Muscle of arm (tissue), 12 donors: ENCODE results near the gene NTM. TPM values are rescaled to one million over a fixed set of nuclear protein-coding genes. Genes with fewer than 3 reads are reported as not detected.

Experiments used
- DNase-seq: peaks from one replicate; pipeline ENCODE4 v3.0.0-alpha.2; 2013
- polyA plus RNA-seq, 12 donors: library from polyadenylated mRNA; unstranded; fragments of 120-200 nt; gene quantifications; one replicate each; pipeline ENCODE4 v1.2.1, GENCODE V29; 2013; ENCODE audit not compliant: insufficient read length in 12 of 12

NTM gene
- polyA plus RNA-seq, 12 donors, result 9.6 to 40.9 (median 22.3) TPM; not detected in 1

DNA sequence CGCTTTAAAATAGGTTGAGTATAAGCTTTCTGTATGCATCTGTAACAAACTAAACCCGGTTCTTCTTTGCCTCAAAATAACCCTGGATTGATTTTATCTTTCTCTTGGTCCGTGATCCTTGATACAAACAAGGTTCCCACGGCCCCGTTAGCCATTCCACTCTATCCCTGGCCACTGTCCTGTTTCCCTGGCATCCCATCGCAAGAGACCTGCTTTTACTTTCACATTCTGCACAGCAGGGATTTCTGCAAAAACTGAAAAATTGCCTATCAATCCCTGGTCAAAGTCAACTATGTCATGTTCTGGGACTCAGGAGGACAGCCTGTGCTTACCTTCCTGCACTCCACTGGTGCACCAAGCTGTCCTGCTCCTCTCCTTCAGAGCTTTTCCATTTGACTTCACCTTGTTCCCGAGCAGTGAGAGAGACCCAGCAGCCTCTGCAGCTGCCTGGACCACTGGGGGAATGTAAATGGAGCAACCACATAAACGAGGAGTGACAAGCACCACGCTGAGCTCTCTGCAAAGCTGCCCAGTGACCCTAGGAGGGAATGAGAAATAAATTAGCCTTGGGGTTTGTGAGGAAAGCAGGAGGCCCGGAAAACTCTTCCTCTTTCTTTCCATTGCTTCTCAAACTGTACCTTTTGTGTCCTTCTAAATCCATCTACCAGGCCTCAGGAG is 175.9 kb downstream of the NTM start:
- no peak for DNase-seq

DNA sequence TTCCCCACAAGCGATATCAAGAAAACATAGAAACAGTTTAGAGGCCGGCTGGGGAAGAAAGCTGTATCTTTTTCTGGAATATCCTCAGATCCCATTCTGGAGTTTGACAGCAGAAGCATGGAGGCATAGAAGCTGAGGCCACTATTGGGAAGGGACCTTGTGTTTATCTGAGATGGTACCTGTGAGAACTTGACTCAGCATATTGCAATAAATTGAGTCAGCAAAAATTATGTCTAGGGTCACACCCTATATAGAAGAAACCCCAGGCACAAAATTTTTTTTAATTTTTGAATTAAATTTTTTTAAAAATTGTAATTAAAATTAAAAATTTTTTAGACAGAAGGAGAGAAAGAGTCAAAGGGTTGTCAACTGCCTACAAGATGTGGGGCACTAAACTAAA is 178.7 kb downstream of the NTM start:
- no peak for DNase-seq

DNA sequence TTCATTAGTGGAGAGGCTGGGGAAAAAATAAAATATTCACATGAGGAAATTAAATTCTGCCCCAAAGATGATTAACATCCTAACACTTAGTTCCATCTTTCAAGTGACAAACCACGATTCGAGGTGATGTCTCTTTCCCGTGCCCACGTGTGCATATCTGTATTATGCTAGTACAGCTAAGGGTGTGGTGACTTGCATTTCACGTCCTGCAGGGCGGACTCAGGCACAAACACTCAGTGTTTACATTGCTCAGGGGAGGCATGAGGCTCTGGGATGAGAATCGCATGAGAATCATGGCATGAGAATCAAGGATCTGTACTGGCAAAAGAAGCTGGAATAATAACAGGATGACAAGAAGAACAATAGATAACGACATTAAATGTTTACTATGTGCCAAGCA is 179.4 kb downstream of the NTM start:
- no peak for DNase-seq

DNA sequence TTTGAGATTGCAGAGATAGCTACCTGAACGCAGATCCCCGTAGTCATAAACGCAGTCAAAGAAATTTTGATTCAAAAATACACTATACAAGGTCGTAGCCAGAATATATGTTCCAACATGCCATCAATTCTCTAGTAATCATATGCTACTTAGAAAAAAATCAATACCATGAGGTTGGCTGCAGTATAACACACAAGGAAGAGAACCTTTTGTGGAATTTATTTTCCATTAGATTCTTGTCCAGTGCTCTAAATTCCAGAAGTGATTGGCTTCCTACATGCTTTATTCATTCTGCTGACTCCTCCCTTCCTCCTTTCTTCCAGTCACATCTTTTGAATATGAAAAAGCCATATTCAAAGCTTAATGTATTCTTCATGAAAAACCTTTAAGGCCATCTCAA is 189.9 kb downstream of the NTM start:
- DNase-seq, result no peak

DNA sequence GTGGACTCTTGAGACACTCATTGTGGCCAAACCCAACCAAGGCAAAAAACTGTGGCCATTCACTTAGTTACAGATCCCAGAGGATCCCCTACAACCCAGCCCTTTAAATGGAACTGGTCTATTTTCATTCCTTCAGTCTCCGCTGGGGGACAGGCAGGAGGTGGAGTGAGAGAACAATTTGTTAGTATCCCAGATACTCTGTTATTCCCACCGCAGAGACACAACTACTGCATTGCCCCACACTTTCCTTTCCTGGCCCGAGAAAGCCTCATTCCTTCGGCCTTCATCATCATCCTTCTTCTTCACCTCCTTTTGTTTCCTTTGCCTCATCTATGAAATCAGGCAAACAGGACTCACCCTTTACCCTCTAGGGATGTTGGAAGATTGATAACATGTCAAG is 191.1 kb downstream of the NTM start:
- no peak for DNase-seq

DNA sequence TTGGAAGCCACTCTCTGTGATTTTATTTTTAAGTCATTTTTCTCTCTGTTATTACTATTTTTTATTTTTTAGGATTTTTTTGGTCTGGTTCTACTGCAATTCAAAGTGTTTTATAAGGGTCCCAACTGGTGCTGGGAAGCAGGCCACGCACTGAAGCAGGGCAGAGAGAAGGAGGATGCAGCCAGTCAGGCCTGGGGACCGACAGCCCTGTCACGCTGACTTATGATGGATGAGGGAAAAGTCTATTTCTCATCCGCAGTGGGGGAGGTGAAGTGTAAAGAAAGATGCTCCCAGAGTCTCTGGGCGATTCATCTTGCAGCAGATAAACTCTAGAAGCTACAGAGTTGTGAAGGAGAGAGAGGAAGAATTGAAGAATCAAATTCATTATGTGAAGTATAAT is 191.6 kb downstream of the NTM start:
- no peak for DNase-seq

DNA sequence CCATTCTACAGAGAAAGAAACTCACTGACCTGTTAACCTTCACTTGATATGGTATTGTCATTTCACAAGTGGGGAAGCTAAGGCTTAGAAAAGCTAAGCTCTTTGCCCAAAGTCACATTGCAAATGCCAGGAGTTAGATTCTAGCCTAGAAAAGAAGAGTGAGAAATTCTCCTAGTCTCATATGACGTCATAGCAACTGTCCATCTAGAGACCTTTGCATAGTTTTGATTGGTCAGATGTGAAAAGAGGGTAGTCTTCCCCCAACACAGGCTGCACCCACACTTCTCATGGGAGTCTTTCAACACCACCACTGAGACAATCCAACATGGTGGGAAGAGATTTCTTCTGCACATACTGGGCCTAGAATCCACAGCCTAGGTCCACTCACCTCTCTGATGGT is 197.9 kb downstream of the NTM start:
- no peak for DNase-seq

DNA sequence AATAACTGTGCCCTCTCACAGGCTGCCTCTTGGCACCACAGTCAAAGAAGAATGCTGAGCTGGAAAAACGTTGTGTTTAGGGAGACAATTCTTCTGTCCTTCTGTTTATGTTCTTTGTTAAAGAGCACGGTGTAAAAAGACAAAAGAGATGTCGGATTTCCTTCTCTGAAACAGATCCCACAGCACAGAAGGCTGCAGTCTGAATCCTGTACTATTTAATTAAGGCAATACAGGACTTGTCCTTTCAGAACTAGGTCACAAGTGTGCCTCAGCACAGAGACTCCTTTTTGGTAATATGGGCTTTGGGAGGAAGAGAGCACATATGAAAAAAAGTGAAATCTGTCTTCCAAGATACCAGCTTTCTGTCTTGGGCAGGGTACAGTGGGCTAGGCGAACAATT is 201.2 kb downstream of the NTM start:
- DNase-seq, result no peak

DNA sequence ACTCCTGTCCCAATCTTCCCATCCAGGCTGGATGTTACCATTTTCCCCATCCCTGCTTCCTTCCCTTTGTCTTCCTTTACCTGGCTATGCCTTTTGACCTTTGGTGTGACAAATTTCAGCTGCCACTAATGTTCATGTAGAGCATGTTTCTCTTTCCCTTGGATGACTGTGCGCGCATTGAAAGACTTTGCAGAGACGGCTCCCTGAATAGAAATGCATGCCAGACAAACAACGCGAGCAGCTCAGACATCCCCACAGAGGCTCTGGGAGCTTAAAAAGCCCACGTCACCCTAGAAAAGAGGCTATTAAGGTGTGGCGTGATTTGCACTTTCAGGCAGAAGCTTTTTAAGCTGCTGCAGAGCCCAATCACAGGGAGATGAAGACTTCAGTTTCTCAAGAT is 202.0 kb downstream of the NTM start:
- DNase-seq, result no peak

DNA sequence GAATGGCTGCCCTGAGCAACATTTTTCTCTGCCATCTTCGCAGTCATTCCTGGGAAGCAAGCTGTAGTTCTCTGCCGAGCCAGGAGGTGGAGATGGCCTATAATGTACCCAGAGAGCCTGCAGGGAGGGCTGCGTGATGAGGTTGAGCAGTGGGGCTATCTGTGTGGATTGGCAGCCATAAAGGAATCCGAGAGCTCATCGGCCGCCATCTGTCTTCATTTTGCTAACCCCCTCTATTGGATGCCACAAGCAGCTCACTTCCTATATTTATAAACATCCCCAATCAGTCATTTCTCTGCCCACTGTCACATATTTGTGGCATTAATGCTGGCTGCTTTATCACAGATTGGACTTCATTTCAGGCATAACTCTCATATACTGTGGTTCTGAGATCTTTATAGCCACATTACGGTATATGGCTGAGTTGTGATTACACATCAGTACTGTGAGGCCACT is 209.5 kb downstream of the NTM start:
- DNase-seq, result no peak

DNA sequence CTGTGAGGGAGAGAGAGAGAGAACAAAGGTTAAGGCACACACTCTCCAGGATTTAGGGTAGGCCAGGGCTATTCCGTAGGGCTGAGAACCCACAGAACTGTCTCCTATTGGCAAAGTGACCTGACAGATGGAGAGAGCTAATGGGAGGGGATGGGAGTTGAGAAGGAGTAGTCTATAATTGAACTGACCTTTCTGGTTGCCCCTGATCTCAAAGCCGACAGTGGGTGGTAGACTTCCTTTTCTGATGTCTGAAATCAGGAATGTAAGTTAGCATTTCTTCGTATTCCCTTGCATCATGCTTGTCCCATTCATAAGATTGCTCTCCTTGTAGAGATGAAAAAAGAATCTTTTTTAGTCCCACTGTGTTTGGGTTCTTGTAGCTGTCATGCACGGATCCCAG is 210.1 kb downstream of the NTM start:
- DNase-seq, result no peak

DNA sequence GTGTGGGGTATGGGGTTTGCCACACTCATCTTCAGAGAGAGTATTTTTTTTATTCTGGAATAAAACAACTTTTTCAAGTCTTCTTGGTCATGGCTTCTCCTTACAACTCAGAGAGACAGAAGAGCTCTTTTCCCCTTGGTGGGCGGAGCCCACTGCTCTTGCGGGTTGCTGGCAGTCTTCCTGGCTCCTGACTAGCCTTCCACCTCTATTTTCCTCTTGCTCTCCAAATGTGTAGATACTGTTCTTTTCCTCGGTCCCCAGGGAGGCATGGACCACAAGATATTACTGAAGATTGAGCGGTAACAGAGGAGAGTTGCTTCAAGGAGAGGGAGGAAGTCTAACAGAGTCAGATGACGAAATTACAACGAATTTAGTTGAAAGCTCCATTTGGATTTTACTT is 210.6 kb downstream of the NTM start:
- no peak for DNase-seq

DNA sequence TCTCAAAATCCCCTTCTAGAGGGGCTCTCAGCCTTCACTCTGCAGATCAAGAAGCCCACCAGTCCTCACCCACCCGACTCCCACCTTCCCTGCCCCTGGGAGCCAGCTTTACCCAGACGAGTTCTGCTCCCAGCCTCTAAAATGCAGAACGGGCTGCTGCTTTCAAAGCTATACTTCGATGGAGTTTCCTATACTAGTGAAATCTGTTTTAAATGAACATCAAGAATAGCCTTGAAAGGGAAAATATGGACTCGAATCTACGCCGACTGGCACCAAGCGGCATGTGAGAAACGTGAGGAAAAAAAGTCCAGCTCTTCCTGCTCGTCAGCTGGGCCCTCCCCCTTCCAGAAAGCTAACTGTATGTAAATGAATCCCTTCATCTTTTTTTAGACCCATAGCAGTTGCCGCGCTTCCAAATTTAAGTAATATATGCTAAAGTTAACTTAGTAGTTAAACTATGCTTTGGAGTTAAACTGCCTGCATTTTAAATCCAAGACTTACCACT is 211.7 kb downstream of the NTM start:
- DNase-seq, result no peak

DNA sequence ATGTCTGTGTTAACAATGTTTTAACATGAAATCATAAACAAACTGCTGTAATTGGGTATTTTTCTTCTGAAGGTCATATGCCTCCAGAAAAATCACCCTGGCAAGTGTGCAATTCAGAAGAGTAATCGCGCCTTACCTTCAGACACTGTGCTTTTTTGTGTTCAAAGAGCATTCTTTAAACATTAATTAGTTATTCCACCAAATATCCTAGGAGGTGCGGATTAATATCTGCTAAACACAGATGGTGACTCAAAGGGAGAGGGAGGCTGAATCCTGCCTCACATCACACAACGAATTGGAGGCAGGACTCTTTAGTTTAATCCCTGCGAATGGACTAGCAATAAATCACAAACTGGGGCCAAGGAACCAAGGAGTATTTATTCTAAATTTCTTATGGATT is 213.0 kb downstream of the NTM start:
- no peak for DNase-seq

DNA sequence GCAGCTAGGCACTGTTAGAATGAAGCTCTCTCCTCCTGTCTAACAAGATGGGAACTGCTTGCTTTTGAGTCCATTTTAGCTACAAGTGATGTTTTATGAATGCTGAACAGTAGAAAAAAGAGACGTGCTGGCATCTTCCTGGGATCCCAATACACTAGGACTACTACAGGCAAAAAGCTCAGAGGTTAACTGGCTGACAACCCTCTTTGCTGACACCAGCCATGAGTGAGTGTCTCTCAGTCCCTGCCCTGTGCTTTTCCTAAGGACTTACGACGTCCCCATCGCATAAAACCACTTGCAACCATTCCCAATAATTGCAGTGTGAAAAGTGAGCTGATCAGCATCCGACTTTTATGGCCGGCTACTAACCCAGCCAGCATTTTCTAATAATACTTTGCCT is 213.5 kb downstream of the NTM start:
- no peak for DNase-seq

DNA sequence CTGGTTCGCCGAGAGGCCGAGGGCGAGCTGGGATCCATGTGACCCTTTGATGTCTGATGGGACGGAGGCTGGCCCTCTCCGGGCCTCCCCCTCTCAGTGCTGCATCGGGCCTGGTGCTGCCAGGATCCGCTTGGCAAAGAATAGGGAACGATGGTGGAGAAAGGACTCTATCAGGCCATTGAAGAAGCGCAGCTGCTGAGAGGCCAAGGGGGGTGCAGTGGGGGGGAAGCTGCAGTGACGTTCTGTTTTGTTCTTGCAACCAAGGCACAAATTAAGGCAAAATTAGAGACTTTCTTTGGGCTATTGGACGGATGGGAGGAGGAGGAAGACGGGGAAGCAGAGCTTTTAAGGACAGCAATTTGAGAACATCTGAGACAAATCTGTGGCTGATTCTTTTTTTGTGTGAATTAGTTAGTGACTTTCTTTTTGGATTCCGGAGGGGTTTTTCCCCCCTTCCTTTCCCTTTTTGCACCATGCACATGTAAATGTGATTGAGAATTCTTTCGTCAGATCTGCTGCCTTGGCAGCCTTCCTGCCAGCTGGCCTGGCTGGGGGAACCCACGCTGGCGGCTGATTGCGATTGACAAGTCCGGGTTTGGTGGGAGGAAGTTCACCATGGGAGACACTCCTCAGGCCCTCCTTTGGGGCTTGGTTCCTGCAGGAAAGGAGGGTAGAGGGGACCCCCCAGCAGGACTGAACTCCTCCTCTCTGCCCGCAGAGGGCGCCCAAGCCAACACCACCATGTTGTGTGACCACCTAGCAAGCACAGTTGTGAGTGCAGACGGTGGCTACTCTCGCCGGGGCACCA is 214.6 kb downstream of the NTM start:
- no peak for DNase-seq

DNA sequence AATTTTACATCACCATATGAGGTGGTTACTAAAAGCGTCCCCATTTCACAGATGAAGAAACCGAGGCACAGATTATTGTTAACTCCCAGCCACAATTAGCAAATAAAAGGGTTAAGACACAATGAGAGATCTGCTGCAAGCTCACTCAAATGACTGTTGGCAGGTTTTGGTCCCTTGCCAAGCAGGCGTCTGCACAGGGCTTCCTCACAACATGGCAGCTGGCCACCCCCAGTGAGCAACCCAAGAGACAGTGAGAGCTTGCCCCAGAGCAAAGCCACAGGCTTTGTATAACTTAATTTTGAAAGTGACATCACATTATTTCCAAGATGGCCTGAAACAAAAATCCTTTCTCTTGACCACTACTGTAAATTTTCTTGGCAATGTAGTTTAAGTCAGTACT is 217.6 kb downstream of the NTM start:
- no peak for DNase-seq

DNA sequence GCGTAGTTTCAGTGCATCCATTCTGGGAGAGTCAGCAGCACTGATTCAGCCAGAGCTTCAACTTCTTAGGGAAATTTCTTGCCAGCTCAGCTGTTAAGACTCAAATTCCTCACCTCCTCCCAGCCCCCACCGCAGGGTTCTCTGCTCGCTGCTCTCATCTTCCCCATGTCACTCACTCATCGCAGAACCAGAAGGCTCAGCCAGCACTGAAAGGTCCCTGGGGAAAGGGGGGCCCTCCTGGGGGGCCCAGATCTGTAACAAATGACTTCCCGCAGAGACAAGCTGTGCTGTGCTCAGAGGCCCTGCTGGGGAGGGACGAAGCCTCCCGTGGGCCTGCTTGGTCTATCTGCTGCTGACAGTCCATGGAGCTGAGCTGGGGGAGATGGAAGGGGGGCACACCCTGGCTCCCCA is 220.6 kb downstream of the NTM start:
- no peak for DNase-seq

DNA sequence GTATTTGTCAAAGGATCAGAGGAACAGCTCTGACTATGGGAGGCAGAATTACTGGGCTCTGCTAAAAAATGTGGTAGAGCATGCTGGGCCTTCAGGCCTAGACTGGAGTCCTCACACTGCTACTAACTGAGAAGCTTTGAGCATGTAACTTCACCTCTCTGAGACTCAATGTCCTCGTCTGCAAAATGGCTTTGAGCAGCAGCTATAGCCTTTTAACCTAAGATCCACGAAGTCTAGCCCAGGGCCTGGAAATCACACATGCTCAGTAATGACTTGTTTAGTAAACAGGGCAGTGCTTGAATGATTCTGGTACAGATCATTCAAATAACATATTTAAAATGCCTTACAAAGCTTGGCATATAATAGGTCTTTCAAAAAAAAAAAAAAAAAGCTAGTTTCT is 221.7 kb downstream of the NTM start:
- no peak for DNase-seq

DNA sequence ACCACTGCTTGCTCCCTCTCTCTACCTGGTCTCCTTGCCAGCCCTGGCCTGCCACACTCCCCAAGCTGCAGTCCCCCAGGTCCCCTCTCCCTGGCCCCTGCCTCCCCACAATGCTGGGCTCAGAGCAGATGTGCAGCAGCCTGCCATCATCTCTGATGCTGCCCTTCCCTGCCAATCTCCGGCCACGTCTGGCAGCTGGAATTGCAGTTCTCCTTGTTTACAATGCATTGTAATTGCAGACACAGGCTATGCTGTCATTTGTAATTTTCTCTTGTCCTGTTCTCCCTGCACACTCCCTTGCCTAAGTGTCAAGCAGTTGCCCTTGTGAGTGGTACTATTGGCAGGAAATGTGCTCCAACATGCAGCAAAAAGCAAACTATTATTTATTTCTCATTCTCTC is 222.3 kb downstream of the NTM start:
- DNase-seq, result no peak

DNA sequence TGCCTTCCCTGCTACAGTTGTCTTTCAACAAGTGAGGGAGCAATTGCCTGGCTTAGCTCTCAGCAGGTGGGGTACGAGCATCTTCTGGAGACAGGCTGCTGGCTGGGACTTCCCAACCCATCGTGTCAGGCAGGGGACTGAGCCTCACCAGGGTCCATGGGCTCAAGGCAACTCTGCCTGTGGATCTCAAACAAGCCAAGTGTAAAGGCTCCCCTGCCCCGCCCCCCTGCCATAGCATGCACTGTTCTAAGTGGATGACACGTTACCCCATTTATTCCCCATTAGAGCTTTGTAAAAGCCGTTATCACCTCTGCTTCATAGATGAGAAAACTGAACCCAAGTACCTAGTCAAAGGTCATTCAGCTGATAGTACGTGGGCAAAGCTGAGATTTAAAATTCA is 222.9 kb downstream of the NTM start:
- no peak for DNase-seq

DNA sequence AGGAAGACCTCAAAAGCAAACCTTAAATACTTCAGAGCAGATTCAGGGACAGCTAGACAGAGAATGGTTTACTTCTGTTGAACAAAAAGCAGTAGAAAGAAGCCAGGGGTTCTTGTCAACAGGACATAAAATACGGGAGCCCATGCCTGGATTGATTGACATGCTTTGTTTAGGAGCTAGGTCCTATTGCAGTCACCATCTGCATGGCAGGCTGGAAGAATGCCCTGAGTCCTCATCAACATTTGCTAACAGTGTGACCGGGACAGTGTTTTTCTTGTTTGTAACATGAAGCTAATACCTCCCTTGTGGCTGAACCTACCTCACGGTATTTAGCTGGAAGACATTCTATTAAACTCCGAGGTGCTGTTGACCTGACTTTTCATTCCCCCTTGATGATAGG is 225.4 kb downstream of the NTM start:
- DNase-seq, result no peak

DNA sequence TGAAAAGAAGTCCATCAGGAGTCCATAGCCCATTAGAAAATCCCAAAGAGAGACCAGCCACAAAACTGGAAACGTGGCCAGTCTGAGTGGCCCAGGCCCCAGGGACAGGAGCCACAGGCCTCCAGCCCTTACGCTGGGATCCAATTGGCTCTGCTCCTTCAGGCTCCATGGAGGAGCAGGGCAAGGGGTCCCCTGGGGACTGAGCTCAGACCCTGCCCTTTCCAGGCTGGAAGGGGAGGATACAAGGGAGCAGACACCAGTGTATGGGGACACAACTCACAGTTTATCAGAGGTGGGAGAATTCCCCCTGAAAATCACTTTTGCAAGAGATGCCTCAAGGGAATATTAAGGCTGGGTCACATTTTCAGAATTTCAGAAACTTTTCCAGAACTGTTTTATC is 227.5 kb downstream of the NTM start:
- DNase-seq, result no peak

DNA sequence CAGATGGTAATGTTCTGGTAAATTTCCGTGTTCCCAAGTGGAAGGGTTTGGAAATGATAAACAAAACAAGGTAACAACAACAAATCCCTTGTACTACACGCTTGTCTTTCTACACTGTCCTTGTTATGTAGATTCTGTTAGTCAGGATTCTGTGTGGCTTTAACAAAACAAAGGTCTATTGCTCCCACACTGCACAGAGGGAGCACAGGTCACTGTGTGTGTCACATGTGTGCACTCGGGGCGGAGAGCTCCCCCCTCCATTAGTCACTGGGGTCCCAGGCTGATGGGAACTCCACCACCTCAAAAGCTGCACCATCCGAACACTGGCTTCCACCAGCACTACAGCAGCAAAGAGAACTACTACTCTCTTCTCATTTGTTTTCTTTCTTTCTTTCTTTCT is 227.9 kb downstream of the NTM start:
- DNase-seq, result no peak
